HEK293T (cell line): Measurements from ENCODE around the gene DNAJC5.

Source experiments
- CTBP1 ChIP-seq: fragments of 450-650 bp; IDR thresholded peaks from 2 replicates; pipeline ENCODE4 v1.6.1; 2016; ENCODE audit warnings: borderline replicate concordance
- PKNOX1 ChIP-seq: fragments of 450-650 bp; IDR thresholded peaks from 2 replicates; pipeline ENCODE4 v1.6.1; 2016
- SP1 ChIP-seq: fragments of 450-650 bp; IDR thresholded peaks from 2 replicates; pipeline ENCODE4 v1.6.1; 2017

GRCh38 chr20:63967330-63968135 is 72.6 kb downstream of the DNAJC5 start:
- no peak for TF ChIP-seq CTBP1
- no peak for TF ChIP-seq PKNOX1
- no peak for TF ChIP-seq SP1
